COR-L47 (cell line): ENCODE data around the gene SLC34A3.

Experiments
- DNase-seq: peaks from one replicate; lab custom pipeline; 2025; lab: John Stamatoyannopoulos, UW

Gene SLC34A3

GRCh38 chr9:137217276-137218211 is 13.2 kb upstream of the SLC34A3 start:
- DNase-seq = peak; percentile 77

GRCh38 chr9:137218212-137218753 is 12.4 kb upstream of the SLC34A3 start:
- no peak for DNase-seq

- no peak for DNase-seq
Observed at GRCh38 chr9:137218754-137219271, 11.9 kb upstream of the SLC34A3 start.

DNA sequence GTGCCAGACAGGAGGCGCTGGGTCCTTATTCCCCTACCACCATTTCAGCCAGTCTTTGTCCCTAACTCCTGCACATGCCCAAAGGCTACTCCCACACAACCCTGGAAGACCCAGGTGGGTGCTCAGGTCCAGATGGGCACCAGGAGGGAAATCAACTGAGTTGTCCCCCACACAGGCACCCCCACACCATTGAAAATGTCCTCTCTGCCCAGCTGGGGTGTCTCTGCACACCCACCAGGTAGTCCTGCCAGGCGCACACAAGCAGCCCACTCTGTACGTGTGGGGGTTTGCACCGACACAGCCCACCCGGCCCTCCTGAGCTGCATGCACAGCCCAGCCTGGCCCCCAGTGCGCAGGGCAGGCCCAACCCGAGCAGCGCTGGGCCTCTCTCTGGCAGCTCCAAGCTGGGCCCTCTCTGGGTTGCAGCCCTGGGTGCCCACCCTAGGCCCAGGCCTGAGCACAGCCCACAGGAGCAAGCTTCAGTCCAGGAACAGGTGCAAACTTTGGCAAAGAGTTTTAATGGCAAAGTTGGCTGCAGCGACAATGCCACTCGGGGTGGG is 10.9 kb upstream of the SLC34A3 start:
- no peak for DNase-seq

GRCh38 chr9:137220317-137221094 is 10.2 kb upstream of the SLC34A3 start:
- DNase-seq = no peak

GRCh38 chr9:137221095-137221505 is 9.6 kb upstream of the SLC34A3 start:
- no peak for DNase-seq

DNA sequence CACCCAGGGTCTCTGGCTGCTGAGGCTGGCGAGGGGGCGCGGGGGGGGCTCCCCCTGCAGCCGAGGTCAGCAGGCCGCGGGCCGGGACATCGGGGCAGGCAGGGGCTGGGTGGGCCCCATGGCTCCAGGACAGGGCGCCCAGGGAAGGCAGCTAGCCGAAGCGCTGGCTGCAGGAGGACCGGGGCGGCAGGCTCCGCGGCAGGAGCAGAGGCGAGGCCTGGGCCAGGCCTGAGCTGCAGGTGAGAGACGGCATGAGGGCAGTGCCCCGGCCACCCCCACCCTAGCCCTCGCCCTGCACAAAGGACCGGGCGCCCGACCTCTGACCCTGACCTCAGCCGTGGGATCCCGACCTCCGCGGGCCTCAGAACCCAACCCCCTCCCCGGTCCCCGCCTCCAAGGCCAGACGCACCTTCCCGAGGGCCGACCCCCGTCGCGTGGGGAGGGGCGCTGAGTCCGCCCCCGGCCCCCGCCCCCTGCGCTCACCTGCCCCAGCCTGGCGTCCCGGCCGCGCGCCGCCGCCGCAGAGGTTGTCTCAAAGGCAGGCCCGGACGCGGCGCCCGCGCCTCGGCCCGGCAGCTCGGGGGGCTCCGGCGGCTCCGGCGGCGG is 9.1 kb upstream of the SLC34A3 start:
- DNase-seq = peak; percentile 38

- DNase-seq = no peak
Observed at GRCh38 chr9:137222190-137223077, 8.3 kb upstream of the SLC34A3 start, which contains the start of gene RNF208. RNF208 (minus strand) TSS chr9:137222240; CDS start chr9:137221212, 1,028 bp downstream.

- peak; percentile 98 for DNase-seq
Observed at GRCh38 chr9:137223078-137223970, 7.4 kb upstream of the SLC34A3 start.

DNA sequence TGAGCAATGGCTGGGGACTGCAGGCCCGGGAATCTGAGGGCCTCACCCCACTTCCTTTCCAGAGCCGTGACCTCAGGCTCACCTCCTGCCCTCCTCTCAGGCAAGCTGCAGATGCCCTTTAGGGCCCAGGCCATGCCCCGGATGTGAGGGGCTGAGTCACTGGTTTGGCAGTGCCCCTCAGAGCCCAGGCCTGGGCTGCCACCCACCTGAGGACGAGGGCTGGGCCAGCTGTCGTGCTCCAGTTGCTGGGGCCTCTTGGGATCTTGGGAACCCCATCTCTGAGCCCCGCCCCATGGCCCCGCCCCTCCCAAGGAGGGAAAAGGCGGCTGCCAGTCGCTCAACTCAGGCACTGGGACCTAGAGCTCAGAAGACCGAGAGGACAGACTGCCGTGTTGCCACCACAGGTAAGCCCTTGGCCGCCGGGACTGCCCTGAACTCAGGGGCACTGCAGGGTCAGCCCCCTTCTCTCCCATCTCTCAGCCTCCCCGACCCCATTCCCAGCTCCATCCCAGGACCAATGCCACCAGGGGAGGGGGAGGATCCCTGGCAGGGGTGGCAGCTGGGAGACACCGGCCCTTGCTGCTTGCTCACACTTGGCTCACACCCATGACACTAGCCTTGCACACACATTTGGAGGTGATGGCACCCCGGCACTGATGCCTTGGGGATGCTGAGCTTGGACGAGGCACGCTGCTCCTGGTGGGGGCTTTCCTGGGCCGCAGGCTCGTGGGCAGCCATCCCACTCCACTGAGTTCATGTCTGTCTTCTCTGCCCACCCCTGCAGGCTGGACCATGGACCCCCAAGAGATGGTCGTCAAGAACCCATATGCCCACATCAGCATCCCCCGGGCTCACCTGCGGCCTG is 5.6 kb upstream of the SLC34A3 start, which contains the start of gene CYSRT1:
TSS of gene CYSRT1 (plus strand) at position 345 of the 865 bp plus-strand sequence. CDS start at position 793, 448 bp downstream.
- no peak for DNase-seq

GRCh38 chr9:137225699-137226331 is 4.9 kb upstream of the SLC34A3 start:
- no peak for DNase-seq

DNA sequence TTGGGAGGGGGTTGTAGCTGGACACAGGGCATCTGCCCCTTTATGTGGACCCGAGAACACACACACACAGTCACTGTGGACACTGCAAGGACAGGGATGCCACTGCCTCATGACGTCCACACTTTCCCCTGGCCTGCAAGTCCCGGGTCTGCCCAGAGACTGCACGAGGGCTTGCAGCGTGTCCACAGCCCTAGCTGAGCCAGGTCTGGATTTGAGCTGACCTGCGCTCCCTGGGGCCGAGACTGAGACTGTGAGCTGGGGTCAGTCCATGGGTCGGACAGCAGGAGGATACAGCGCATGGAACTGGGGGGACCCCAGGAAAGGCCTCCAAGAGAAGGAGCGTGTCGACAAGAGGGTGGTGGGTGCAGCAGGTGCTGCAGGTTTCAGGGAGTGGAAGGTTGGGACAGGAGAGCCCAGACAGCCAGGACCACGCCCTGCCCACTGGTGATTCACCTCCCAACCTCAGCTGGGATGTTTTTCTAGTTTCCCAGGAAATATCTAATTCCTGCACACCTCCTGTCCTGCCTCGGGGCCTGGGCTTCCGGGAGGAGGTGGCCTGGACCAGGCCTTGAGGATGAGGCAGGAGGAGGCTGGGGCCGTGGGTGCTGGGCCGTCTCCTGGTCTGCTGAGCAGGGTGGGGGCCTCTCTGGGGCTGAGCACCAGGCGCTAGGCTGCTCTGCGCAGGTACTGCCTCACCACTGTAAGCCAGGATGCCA is 4.2 kb upstream of the SLC34A3 start:
- no peak for DNase-seq

- DNase-seq = peak; percentile 75
Observed at GRCh38 chr9:137227054-137227852, 3.4 kb upstream of the SLC34A3 start, which contains the start of gene RNF224. RNF224 (plus strand) TSS chr9:137227502; CDS start chr9:137228336, 834 bp downstream.

- DNase-seq = no peak
Observed at GRCh38 chr9:137227853-137228505, 2.7 kb upstream of the SLC34A3 start.

- no peak for DNase-seq
Observed at GRCh38 chr9:137228506-137228967, 2.2 kb upstream of the SLC34A3 start.
